HG03196 (cell line): ENCODE results near the gene TJP3.

Experiments used
- ATAC-seq: cut with Tn5 transposase; IDR thresholded peaks from one replicate; pipeline ENCODE4 v1.9.1; 2021; ENCODE audit not compliant: unreplicated experiment

The TJP3 gene

GRCh38 chr19:3783660-3784584, 75.7 kb downstream of the TJP3 start:
- ATAC-seq, result no peak

- ATAC-seq, result no peak
These were observed 76.6 kb downstream of the TJP3 start for GRCh38 chr19:3784607-3785450.

- ATAC-seq, result no peak
These were observed 77.3 kb downstream of the TJP3 start for GRCh38 chr19:3785451-3785937.

GRCh38 chr19:3785938-3786824, 78.0 kb downstream of the TJP3 start, which contains the start of gene MATK:
TSS of gene MATK (minus strand) at chr19:3786381. CDS start at chr19:3785135, 1,246 bp downstream.
- ATAC-seq, result no peak

GRCh38 chr19:3788996-3789778, 81.0 kb downstream of the TJP3 start:
- no peak for ATAC-seq

- ATAC-seq, result no peak
These were observed 82.1 kb downstream of the TJP3 start for GRCh38 chr19:3790209-3790734.

GRCh38 chr19:3790941-3791340, 82.8 kb downstream of the TJP3 start:
- no peak for ATAC-seq

- ATAC-seq, result no peak
These were observed 83.9 kb downstream of the TJP3 start for GRCh38 chr19:3792114-3792513.

GRCh38 chr19:3793799-3794198, 85.6 kb downstream of the TJP3 start:
- no peak for ATAC-seq

- no peak for ATAC-seq
These were observed 88.2 kb downstream of the TJP3 start for GRCh38 chr19:3796358-3796757.

- no peak for ATAC-seq
These were observed 90.0 kb downstream of the TJP3 start for GRCh38 chr19:3798137-3798536.
